Panc1 (cell line): Measurements from ENCODE around the gene KATNAL1.

Experiments
- CTCF ChIP-seq: fragments of 450-650 bp; IDR thresholded peaks from 2 replicates; pipeline ENCODE4 v1.5.1; 2017; ENCODE audit warnings: mild to moderate bottlenecking
- POLR2AphosphoS5 ChIP-seq: IDR thresholded peaks from 2 replicates; pipeline ENCODE4 v1.6.1; 2012; ENCODE audit warnings: mild to moderate bottlenecking, low read depth, low read length, moderate library complexity
- REST ChIP-seq, 2 experiments: IDR thresholded peaks; 2 replicates each; pipeline ENCODE4 v1.6.1; 2011 to 2012; ENCODE audit warnings: low read depth in 2 of 2, control low read depth in 1 of 2, low read length in 1 of 2, mild to moderate bottlenecking in 1 of 2, moderate library complexity in 1 of 2; ENCODE audit not compliant: insufficient read depth in 1 of 2

GRCh38 chr13:30353471-30354215, 46.3 kb upstream of the KATNAL1 start:
- TF ChIP-seq CTCF (no peak), POLR2AphosphoS5 (no peak), REST (IDR thresholded peaks at IDR 0.05; ENCODE audit: insufficient read depth in 1 of 2, low read depth in 2 of 2, low read length in 1 of 2) (no peak)
